HEK293T (cell line): Measurements from ENCODE around the gene PPP4R4.

Source experiments
- ARNT ChIP-seq: fragments of 450-650 bp; IDR thresholded peaks from 2 replicates; pipeline ENCODE4 v1.6.1; 2017; ENCODE audit warnings: mild to moderate bottlenecking
- CTBP1 ChIP-seq: fragments of 450-650 bp; IDR thresholded peaks from 2 replicates; pipeline ENCODE4 v1.6.1; 2016; ENCODE audit warnings: borderline replicate concordance
- FOXK2 ChIP-seq: fragments of 450-650 bp; IDR thresholded peaks from 2 replicates; pipeline ENCODE4 v1.6.1; 2016; ENCODE audit warnings: mild to moderate bottlenecking
- FOXM1 ChIP-seq: fragments of 450-650 bp; IDR thresholded peaks from 2 replicates; pipeline ENCODE4 v1.6.1; 2017; ENCODE audit warnings: mild to moderate bottlenecking, borderline replicate concordance
- L3MBTL2 ChIP-seq: fragments of 450-650 bp; conservative IDR thresholded peaks from 2 replicates; pipeline ENCODE4 v1.6.1; 2016; ENCODE audit warnings: mild to moderate bottlenecking
- PKNOX1 ChIP-seq: fragments of 450-650 bp; IDR thresholded peaks from 2 replicates; pipeline ENCODE4 v1.6.1; 2016
- SP1 ChIP-seq: fragments of 450-650 bp; IDR thresholded peaks from 2 replicates; pipeline ENCODE4 v1.6.1; 2017
- SUZ12 ChIP-seq: fragments of 450-650 bp; IDR thresholded peaks from 2 replicates; pipeline ENCODE4 v1.6.1; 2016; ENCODE audit warnings: mild to moderate bottlenecking
- TARDBP ChIP-seq: fragments of 450-650 bp; IDR thresholded peaks from 2 replicates; pipeline ENCODE4 v1.6.1; 2016

GRCh38 chr14:94145902-94146527, 28.1 kb upstream of the PPP4R4 start:
- TF ChIP-seq ARNT (no peak), PKNOX1 (no peak), L3MBTL2 (no peak), SP1 (no peak), CTBP1 (no peak), FOXK2 (no peak), SUZ12 (no peak), FOXM1 (no peak), TARDBP (no peak)
